PC-9 (cell line): ENCODE measurements around the gene SEMA3C.

Experiments used
- EZH2 ChIP-seq: fragments of 200-600 bp; sonication (generic); IDR thresholded peaks from 2 replicates; pipeline ENCODE4 v1.8.0; 2017; ENCODE audit warnings: antibody characterized with exemption, low read depth
- TF ChIP-seq, protein P1 (sequence below): fragments of 200-600 bp; sonication (generic); conservative IDR thresholded peaks from 2 replicates; pipeline ENCODE4 v1.6.1; 2017; ENCODE audit warnings: mixed run types, antibody characterized with exemption, mild to moderate bottlenecking, moderate library complexity

DNA sequence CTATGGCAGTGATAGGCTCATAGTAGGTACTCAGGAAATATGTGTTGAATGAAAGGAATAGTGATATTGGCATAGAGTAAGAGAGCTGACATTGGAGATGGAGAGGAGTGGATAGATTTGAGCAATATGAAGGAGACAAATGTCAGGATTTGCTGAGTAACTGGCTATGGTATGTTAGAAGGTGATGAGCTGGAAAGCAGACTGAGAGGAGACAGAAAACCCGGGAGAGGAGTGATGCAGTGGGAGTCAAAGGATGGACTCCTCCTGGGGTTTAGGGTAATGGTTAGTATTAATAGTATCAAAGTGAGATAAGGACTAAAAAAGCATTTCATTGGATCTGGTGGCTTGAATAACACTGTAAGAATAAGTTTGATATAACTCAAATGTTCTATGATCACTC is 215.6 kb downstream of the SEMA3C start:
- TF ChIP-seq, protein P1, sequence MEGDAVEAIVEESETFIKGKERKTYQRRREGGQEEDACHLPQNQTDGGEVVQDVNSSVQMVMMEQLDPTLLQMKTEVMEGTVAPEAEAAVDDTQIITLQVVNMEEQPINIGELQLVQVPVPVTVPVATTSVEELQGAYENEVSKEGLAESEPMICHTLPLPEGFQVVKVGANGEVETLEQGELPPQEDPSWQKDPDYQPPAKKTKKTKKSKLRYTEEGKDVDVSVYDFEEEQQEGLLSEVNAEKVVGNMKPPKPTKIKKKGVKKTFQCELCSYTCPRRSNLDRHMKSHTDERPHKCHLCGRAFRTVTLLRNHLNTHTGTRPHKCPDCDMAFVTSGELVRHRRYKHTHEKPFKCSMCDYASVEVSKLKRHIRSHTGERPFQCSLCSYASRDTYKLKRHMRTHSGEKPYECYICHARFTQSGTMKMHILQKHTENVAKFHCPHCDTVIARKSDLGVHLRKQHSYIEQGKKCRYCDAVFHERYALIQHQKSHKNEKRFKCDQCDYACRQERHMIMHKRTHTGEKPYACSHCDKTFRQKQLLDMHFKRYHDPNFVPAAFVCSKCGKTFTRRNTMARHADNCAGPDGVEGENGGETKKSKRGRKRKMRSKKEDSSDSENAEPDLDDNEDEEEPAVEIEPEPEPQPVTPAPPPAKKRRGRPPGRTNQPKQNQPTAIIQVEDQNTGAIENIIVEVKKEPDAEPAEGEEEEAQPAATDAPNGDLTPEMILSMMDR, result no peak
- TF ChIP-seq EZH2, result no peak
